Right lung (tissue), 10 donors: Measurements from ENCODE around the gene DNASE1. TPM values are rescaled to one million over a fixed set of nuclear protein-coding genes. Genes with fewer than 3 reads are reported as not detected.
"Not testable (repeated sequence)": the region's sequence is repeated elsewhere in the genome, so short reads cannot be mapped to it uniquely, and the experiment has no call there.

Source experiments
- DNase-seq, 2 donors: peaks; one replicate each; pipeline ENCODE4 v3.0.0-alpha.2; 2013
- long read RNA-seq, 8 donors: transcript quantifications; one replicate each; lab custom pipeline, GENCODE V29; 2026
- polyA plus RNA-seq, 5 donors: library from polyadenylated mRNA; unstranded; fragments of 120-200 nt; gene quantifications; one replicate each; pipeline versions ENCODE4 v1.2.1 to v1.2.3, GENCODE V29; 2013; ENCODE audit warnings: inconsistent platforms in 1 of 5, low replicate concordance in 1 of 5; ENCODE audit not compliant: insufficient read length in 5 of 5, insufficient read depth in 1 of 5

Gene DNASE1
- 10 to 100 TPM; 24.8 to 31.7 (median 26.8) TPM for polyA plus RNA-seq
- long read RNA-seq, donor 1: 0 reads
- long read RNA-seq, donor 2, partial matches to known transcripts: 17 of 39 reads
- long read RNA-seq, donor 2, other reads (novel, unspliced or antisense): 22 of 39 reads
- long read RNA-seq, donor 3: 0 reads
- long read RNA-seq, donor 4, partial matches to known transcripts: 48 of 63 reads
- long read RNA-seq, donor 4, other reads (novel, unspliced or antisense): 14 of 63 reads
- long read RNA-seq, donor 5, partial matches to known transcripts: 96 of 126 reads
- long read RNA-seq, donor 5, other reads (novel, unspliced or antisense): 30 of 126 reads
- long read RNA-seq, donor 6, partial matches to known transcripts: 0 of 1 reads
- long read RNA-seq, donor 6, other reads (novel, unspliced or antisense): 0 of 1 reads
- long read RNA-seq, donor 7, partial matches to known transcripts: 47 of 70 reads
- long read RNA-seq, donor 7, other reads (novel, unspliced or antisense): 22 of 70 reads
- long read RNA-seq, donor 8: 0 reads

- DNase-seq: no peak
Observed at GRCh38 chr16:3654249-3654991, at the start of gene DNASE1. TSS of gene DNASE1 (plus strand) at chr16:3654691. CDS start at chr16:3655374, 683 bp downstream.

DNA sequence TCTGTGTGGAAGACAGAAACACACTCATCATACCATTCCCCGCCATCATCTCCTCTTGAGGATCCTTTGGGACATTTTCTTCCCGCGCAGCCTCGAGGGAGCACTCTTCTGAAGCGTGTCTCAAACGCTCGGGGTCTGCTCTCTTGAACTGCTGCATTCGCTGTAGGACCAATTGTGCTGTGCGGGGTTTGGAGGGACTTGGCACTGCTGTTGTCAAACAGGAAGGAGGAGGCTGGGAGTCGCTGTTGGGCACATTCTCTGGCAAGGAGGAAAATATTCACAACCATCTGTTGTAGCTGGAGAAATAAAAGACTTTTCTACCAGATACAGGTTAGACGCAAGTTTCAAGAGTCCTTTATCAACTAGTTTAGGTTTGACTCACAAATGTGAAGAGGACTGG, 48.0 kb upstream of the DNASE1 start:
- no peak for DNase-seq

DNA sequence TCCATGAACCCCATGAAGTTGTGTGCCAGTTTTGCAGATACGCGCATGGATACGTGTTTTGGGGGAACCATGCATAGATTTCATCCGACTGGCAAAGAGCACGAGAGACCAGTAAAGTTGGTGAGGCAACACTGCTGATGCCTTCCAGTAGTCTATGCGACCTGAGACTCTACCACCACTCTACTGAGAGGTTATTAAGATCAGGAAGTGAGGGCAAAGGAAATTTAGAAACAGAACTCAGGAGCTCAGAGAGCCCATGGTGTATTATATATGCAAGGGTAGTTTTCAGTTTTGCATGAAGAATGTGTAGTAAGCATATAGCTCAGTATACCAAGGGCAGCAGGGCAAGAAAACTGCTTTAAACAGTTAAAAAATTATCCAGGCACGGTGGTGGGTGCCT, 47.3 kb upstream of the DNASE1 start:
- no peak for DNase-seq

- no peak for DNase-seq
Observed at GRCh38 chr16:3607634-3608033, 46.9 kb upstream of the DNASE1 start.

DNA sequence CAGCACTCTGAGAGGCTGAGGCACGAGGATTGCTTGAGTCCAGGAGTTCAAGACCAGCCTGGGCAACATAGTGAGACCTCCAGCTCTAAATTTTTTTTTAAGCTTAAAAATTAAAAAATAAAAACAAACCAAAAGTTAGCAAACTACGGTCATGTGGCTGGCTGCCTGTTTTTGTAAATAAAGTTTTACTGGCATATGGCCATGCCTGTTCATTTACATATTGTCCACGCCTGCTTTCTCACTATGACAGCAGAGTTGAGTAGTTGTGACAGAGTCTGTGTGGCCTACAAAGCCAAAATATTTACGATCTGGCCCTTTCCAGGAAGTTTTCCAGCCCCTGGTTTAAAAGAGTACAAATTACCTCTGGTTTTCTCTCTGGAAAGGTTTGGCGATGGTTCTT, 46.4 kb upstream of the DNASE1 start:
- no peak for DNase-seq

GRCh38 chr16:3608976-3609375, 45.5 kb upstream of the DNASE1 start:
- DNase-seq: not testable (repeated sequence)

DNA sequence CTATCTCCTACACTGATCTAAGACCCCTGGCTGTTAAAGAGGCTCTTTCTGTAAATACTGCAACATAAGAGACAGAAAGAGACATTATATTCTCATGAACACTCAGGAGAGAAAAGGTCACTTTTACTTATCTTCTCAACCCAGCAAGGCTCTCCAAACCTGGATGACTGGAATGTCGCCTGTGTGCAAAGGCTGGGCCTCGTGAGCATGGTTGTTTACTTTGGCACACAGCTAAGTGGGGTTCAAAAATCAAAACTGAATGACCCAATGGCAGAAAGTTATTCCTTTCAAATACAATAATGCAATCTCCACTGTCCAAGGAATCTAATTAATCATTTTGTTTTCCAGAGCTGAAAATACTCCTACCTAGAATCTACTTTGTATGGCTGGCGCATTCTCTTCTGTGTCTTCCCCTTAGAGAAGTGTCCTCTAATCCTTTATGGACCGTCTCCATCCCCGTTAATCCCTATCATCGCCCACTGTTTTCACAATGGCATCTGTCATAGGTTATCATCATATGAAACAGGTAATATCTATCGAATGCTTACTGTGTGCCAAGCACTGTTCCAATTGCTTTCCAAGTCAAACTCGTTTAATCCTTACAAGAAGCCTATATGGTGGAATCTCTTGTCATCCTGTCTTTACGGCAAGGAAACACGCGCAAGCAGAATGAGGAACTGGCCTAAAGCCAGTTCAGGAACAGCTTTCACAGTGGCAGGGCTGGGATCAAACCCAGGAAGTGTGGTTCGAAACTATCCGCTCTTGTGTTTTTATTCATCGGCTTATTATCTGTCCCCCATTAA, 44.4 kb upstream of the DNASE1 start:
- DNase-seq: no peak

- DNase-seq: no peak
Observed at GRCh38 chr16:3610698-3611145, 43.8 kb upstream of the DNASE1 start.

DNA sequence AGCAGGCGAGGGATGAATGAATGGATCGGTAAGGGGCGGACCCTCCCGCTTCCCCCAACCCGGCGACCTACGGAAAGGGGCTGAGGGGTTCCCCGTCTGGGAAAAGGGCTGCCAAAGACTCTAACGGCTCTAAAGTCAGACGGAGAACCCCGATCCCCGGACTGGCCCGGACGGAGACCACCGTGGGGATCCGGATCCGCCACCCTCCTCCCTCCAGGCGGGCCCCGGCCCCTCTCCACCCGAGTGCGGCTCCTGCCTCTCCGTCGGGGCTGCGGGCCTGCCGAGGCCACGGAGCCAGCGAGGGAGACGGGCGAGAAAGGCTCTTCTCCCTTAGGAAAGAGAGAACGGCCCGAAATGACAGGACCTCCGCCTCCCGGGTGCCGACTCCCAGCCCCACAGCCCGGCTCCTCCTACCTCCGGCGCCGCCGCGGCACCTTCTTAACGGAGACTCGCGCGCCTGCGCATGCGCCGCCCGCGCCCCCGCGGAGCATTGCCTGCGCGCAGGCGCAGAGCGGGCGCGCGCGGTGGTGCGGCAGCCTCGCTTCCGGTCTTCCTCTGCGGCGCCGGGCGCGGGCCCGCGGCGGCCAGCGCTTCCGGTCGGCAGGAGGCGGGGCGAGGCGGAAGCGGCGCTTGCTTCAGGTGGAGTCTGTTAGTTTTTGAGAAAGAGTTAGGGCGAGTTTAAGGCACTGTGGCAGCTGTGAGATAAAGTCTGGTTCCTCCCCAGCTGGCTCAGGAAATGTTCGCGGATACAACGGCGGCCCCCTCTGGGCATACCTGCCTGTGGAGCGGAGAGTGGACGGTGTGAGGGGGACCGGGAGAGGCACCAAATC, 43.1 kb upstream of the DNASE1 start, which contains the start of gene SLX4:
Gene SLX4, minus strand, starts transcription at position 461 of the 830 bp plus-strand sequence. CDS start 2,642 bp downstream, outside the sequence.
- DNase-seq: peak; percentile 93 to 96

DNA sequence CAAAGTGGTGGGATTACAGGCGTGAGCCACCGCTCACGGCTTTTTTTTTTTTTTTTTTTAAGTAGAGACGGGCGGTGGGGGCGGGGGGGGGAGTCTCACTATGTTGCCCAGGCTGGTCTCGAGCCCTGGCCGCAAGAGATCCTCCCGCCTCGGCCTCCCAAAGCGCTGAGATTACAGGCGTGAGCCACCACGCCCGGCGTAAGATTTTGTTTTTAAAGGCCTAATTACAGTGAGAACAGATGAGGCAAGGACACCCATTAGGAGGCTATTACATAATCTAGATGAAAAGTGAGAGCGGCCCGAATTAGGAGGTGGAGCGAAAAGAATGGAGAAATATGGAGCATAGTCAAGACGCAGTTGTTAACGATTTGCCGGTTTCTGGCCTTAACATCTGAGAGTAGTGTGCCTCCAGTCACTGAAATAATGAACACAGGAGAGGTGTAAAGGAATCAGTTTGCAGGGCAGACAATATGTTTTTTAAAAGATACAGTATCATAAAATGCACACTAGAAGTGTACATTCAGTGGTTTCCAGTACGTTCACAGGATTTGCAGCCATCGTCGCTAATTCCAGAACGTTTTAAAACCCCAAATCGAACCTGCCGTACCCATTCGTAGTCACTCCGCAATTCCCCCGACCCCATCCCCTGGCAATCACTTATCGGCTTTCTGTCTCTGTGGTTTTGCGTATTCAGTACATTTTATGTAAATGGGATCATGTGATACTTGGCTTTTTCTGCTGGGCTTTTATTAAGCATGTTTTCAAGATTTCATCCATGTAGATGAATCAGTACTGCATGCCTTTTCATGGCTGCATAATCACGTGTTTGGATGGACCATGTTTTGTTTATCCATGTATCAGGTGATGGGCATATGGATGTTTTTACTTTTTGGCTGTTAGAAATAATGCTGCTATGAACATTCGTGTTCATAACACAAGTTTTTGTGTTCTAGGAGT, 41.7 kb upstream of the DNASE1 start:
- DNase-seq: no peak

DNA sequence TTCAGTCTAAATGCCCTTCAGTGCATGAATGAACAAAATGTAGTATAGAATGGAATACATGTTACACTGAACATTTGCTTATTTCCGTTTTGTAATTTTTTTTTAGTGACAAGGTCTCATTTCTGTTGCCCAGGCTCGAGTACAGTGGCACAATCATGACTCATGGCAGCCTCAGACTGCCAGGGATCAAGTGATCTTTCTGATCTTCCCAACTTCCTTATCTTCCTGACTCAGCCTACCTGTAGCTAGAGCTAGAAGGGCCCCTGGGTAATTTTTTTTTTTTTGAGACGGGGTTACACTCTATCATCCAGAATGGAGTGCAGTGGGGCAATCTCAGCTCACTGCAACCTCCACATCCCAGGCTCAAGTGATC, 35.7 kb upstream of the DNASE1 start:
- no peak for DNase-seq

GRCh38 chr16:3623642-3624041, 30.8 kb upstream of the DNASE1 start:
- DNase-seq: no peak

DNA sequence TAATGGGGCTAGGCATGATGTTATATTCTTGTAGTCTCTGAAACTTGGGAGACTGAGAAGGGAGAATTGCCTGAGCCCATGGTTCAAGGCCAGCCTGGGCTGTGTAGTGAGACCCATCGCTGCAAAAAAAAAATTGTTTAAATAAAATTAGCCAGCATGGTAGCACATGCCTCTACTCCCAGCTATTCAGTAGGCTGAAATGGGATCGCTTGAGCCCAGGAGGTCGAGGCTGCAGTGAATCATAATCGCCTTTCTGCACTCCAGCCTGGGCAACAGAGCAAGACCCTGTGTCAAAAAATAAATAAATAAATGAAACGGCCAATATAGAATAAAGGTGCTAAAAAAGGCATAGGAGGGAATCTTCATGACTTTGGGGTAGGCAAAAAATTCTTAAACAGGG, 29.2 kb upstream of the DNASE1 start:
- DNase-seq: no peak

DNA sequence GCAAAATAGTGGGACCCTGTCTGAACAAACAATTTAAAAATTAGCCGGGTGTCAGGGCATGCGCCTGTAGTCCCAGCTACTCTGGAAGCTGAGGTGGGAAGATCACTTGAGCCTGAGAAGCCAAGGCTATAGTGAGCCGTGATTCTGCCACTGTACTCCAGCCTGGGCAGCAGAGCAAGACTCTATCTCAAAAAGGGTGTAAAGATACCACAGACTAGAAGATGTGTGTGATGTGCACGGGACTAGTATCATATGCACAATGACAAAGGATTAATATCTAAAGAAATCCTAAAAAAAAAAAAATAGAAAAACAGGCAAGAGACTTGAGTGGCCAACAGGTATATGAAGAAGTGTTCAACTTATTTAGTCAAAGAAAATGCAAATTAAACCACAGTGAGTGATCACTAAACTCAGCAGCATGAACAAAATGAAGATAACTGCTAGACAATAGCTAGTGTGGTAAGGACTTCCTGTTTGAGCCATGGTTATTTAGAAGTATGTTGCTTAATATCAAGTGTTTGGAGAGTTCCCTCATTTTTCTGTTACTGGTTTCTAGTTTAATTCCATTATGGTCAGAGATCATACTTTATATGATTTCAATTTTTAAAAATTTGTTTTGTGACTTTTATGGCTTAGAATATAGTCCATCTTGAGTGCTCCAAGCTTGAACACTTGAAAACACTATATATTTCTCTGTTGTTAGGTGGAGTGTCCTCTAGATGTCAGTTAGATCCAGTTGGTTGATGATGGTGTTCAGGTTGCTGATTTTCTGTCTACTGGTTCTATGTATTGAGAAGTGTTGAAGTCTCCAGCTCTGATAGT, 28.4 kb upstream of the DNASE1 start:
- DNase-seq: no peak

DNA sequence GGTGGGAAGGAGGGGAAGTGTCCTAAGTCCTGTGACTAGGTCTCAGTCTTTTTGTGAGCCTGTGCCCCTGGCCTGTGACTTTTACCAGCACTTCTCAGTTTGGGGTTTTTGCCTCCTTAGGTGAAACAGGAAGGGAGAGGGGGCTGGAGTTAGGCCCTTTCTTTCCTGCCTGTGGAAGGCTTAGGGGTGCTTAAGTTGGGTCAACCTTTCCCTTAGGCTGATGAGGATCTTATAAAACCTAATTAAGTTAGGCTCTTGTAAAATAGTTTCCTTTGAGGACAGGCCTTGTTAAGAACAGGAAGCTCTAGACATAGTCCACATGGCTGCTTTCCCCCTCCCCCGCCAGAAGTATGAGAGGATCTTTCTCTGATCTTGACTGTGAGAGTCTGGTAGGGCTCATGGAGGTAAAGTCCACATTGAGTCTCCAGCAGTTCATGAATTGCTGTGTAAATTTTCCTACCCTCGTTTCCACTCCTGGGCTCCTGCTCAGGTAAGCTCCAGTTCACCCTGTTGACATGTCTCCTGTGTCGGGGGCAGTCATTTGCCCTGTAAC, 17.0 kb upstream of the DNASE1 start:
- no peak for DNase-seq

GRCh38 chr16:3638916-3639644, 15.4 kb upstream of the DNASE1 start:
- DNase-seq: no peak

GRCh38 chr16:3640207-3640606, 14.3 kb upstream of the DNASE1 start:
- no peak for DNase-seq
